OCI-LY7 (cell line): ENCODE results near the gene ATPAF2.

ENCODE experiments used
- EZH2phosphoT487 ChIP-seq: fragments of 200-600 bp; sonication (generic); IDR thresholded peaks from 2 replicates; pipeline ENCODE4 v1.6.1; 2018; ENCODE audit warnings: low read depth, borderline replicate concordance, mild to moderate bottlenecking, mixed run types, antibody characterized with exemption, low read length, moderate library complexity, mixed read lengths
- TF ChIP-seq, protein P1 (sequence below): fragments of 200-600 bp; sonication (generic); conservative IDR thresholded peaks from 2 replicates; pipeline ENCODE4 v1.5.1; 2014; ENCODE audit warnings: mild to moderate bottlenecking, antibody characterized with exemption, low read length, moderate library complexity, mixed read lengths

- TF ChIP-seq, protein P1, sequence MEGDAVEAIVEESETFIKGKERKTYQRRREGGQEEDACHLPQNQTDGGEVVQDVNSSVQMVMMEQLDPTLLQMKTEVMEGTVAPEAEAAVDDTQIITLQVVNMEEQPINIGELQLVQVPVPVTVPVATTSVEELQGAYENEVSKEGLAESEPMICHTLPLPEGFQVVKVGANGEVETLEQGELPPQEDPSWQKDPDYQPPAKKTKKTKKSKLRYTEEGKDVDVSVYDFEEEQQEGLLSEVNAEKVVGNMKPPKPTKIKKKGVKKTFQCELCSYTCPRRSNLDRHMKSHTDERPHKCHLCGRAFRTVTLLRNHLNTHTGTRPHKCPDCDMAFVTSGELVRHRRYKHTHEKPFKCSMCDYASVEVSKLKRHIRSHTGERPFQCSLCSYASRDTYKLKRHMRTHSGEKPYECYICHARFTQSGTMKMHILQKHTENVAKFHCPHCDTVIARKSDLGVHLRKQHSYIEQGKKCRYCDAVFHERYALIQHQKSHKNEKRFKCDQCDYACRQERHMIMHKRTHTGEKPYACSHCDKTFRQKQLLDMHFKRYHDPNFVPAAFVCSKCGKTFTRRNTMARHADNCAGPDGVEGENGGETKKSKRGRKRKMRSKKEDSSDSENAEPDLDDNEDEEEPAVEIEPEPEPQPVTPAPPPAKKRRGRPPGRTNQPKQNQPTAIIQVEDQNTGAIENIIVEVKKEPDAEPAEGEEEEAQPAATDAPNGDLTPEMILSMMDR, result no peak
- no peak for TF ChIP-seq EZH2phosphoT487
Measured at GRCh38 chr17:18040261-18040858, 1.4 kb upstream of the ATPAF2 start.
